HL-60 (cell line): ENCODE results near the gene PAQR9.

Experiments
- DNase-seq, 2 experiments: peaks; one replicate each; pipeline ENCODE4 v3.0.0-alpha.2; 2010 to 2020; ENCODE audit warnings: low read depth in 1 of 2, low spot score in 1 of 2
- H3K27ac ChIP-seq: fragments of 250-450 bp; sonication (Bioruptor Pico); replicated peaks from 2 replicates; pipeline ENCODE4 v1.5.1; 2020; ENCODE audit warnings: mild to moderate bottlenecking, moderate library complexity
- H3K27me3 ChIP-seq: fragments of 250-450 bp; sonication (Bioruptor Pico); 2 replicates; pipeline ENCODE4 v1.5.1; 2021; ENCODE audit warnings: mild to moderate bottlenecking, moderate library complexity; ENCODE audit not compliant: insufficient read depth, poor library complexity, severe bottlenecking
- H3K4me3 ChIP-seq: replicated peaks from 2 replicates; pipeline ENCODE4 v1.5.1; 2011; ENCODE audit warnings: mild to moderate bottlenecking, control low read depth, low read length; ENCODE audit not compliant: insufficient read depth
- CTCF ChIP-seq: IDR thresholded peaks from one replicate; pipeline ENCODE4 v1.5.1; 2011; ENCODE audit warnings: low read length, control low read depth, inconsistent platforms; ENCODE audit not compliant: insufficient read depth
- GABPA ChIP-seq: IDR thresholded peaks from 2 replicates; pipeline ENCODE4 v1.6.1; 2012; ENCODE audit warnings: low read depth
- POLR2AphosphoS5 ChIP-seq: IDR thresholded peaks from 2 replicates; pipeline ENCODE4 v1.6.1; 2012; ENCODE audit warnings: low read depth
- REST ChIP-seq: IDR thresholded peaks from 2 replicates; pipeline ENCODE4 v1.6.1; 2012; ENCODE audit warnings: low read depth; ENCODE audit not compliant: insufficient replicate concordance
- SPI1 ChIP-seq: IDR thresholded peaks from 2 replicates; pipeline ENCODE4 v1.6.1; 2012; ENCODE audit warnings: low read depth, mild to moderate bottlenecking, borderline replicate concordance

PAQR9 gene

GRCh38 chr3:142965581-142965980 is 2.1 kb upstream of the PAQR9 start:
- no peak overlapping the region for H3K27ac ChIP-seq
- no peak for DNase-seq
- TF ChIP-seq POLR2AphosphoS5 (no peak), GABPA (no peak), REST (no peak), CTCF (no peak), SPI1 (no peak)
- H3K27me3 ChIP-seq: peaks cover 42% of the 10 kb centered on the region
- no peak overlapping the region for H3K4me3 ChIP-seq

- Histone ChIP-seq H3K27ac (no peak overlapping the region), H3K4me3 (peak overlapping the region; percentile 65), H3K27me3 (peaks cover 59% of the 10 kb centered on the region)
- DNase-seq: no peak
- TF ChIP-seq GABPA (no peak), CTCF (no peak), SPI1 (no peak), REST (no peak), POLR2AphosphoS5 (no peak)
These were observed 299 bp downstream of the PAQR9 start for GRCh38 chr3:142963234-142963515.

- no peak for DNase-seq
- Histone ChIP-seq H3K4me3 (peak overlapping the region; percentile 65), H3K27me3 (peaks cover 62% of the 10 kb centered on the region), H3K27ac (no peak overlapping the region)
- TF ChIP-seq REST: no peak
- no peak for TF ChIP-seq POLR2AphosphoS5
- TF ChIP-seq GABPA: no peak
- TF ChIP-seq SPI1: no peak
- TF ChIP-seq CTCF: no peak
These were observed 797 bp downstream of the PAQR9 start for GRCh38 chr3:142962520-142963233.
